Chondrocyte (in vitro differentiated cells): Measurements from ENCODE around the gene LEAP2. TPM values are rescaled to one million over a fixed set of nuclear protein-coding genes. Genes with fewer than 3 reads are reported as not detected.
A peak's percentile ranks its signal among the peaks of the same experiment; 100 is the strongest.

ENCODE experiments used
- DNase-seq: peaks from one replicate; pipeline ENCODE4 v3.0.0; 2021; ENCODE audit warnings: mixed read lengths, low spot score
- H3K27ac Mint-ChIP-seq: one replicate; pipeline ENCODE4 v1.8.0; 2021; ENCODE audit warnings: mild to moderate bottlenecking, moderate library complexity, mixed read lengths; ENCODE audit not compliant: unreplicated experiment
- H3K27me3 Mint-ChIP-seq: 2 replicates; pipeline ENCODE4 v1.8.0; 2021; ENCODE audit warnings: low read depth, mixed read lengths
- H3K36me3 Mint-ChIP-seq: 2 replicates; pipeline ENCODE4 v1.8.0; 2021; ENCODE audit warnings: low read depth, mixed read lengths
- H3K4me1 Mint-ChIP-seq: 2 replicates; pipeline ENCODE4 v1.8.0; 2021; ENCODE audit warnings: low read depth, mild to moderate bottlenecking, mixed read lengths
- H3K4me3 Mint-ChIP-seq: one replicate; pipeline ENCODE4 v1.8.0; 2021; ENCODE audit warnings: mild to moderate bottlenecking, moderate library complexity, mixed read lengths; ENCODE audit not compliant: unreplicated experiment
- H3K9me3 Mint-ChIP-seq: 2 replicates; pipeline ENCODE4 v1.8.0; 2021; ENCODE audit warnings: low read depth, mixed read lengths
- total RNA-seq: library from RNA; stranded (reverse); gene quantifications from 3 replicates; pipeline ENCODE4 v1.2.1, GENCODE V29; 2021
- TF ChIP-seq, protein P1 (sequence below): fragments of 200-600 bp; sonication (generic); IDR thresholded peaks from 2 replicates; pipeline ENCODE4 v1.5.0; 2021; ENCODE audit warnings: antibody characterized with exemption, mild to moderate bottlenecking, moderate library complexity

The LEAP2 gene
- total RNA-seq, 1 donor from 2014 or later: 0.35 TPM

DNA sequence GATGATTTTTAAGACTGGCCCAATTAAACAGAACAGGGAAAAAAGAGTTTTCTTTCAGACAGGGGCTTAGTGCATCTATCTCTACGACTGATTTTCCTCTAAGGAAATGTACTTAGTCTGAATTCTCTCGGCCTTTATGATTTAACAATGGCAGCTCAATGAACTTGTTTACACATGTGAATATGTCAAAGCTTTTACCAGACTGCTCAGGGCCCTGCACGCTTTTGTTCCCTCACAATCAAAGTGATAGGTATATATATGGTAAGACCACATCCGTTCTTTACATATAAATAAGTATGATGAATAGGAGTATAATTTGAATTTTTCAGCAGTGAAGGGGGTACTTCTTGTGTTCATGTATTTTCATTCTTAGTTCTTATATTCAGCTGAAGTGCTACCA lies 27.6 kb downstream of the LEAP2 start:
- H3K27ac Mint-ChIP-seq: no peak overlapping the region
- H3K27me3 Mint-ChIP-seq: no peaks in the 10 kb centered on the region
- no peak for DNase-seq
- H3K9me3 Mint-ChIP-seq: no peaks in the 10 kb centered on the region
- peaks cover 28% of the 10 kb centered on the region for H3K36me3 Mint-ChIP-seq
- peaks cover 3% of the 10 kb centered on the region for H3K4me1 Mint-ChIP-seq
- TF ChIP-seq, protein P1, sequence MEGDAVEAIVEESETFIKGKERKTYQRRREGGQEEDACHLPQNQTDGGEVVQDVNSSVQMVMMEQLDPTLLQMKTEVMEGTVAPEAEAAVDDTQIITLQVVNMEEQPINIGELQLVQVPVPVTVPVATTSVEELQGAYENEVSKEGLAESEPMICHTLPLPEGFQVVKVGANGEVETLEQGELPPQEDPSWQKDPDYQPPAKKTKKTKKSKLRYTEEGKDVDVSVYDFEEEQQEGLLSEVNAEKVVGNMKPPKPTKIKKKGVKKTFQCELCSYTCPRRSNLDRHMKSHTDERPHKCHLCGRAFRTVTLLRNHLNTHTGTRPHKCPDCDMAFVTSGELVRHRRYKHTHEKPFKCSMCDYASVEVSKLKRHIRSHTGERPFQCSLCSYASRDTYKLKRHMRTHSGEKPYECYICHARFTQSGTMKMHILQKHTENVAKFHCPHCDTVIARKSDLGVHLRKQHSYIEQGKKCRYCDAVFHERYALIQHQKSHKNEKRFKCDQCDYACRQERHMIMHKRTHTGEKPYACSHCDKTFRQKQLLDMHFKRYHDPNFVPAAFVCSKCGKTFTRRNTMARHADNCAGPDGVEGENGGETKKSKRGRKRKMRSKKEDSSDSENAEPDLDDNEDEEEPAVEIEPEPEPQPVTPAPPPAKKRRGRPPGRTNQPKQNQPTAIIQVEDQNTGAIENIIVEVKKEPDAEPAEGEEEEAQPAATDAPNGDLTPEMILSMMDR: no peak
- no peak overlapping the region for H3K4me3 Mint-ChIP-seq

DNA sequence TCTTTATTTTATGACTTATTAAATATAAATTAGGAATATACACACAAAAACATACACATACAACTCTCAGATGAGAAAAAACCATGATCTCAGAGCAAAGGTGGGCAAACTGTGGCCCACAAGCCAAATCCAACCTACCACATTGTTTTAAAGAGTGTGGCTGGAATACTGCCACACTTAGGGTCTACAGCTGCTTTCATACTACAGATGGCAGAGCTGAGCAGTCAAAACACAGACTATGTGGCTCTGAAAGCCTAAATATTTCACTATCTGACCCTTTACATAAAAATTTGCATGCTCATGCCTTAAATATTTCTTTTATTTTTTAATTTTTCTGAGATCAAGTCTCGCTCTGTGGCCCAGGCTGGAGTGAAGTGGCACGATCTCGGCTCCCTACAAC lies 28.3 kb downstream of the LEAP2 start:
- Mint-ChIP-seq H3K9me3 (no peaks in the 10 kb centered on the region), H3K4me3 (no peak overlapping the region), H3K27me3 (no peaks in the 10 kb centered on the region), H3K4me1 (no peaks in the 10 kb centered on the region), H3K27ac (no peak overlapping the region), H3K36me3 (peaks cover 21% of the 10 kb centered on the region)
- no peak for DNase-seq
- TF ChIP-seq, protein P1: peak; percentile 61

DNA sequence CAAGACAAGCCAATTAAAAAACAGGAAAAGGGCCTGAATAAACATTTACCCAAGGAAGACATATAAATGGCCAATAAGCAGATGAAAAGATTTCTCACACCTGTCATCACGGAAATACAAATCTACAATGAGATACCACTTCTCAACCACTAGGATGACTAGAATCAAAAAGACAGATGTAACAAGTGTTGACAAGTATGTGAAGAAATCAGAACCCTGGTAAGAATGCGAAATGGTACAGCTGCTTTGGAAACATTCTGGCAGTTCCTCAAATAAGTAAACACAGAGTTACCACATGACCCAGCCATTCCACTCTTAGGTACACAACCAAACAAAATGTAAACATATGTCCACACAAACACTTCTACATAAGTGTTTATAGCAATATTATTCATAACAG lies 32.5 kb downstream of the LEAP2 start:
- Mint-ChIP-seq H3K9me3 (no peaks in the 10 kb centered on the region), H3K4me1 (peaks cover 8% of the 10 kb centered on the region), H3K27ac (no peak overlapping the region), H3K4me3 (no peak overlapping the region), H3K36me3 (peaks cover 15% of the 10 kb centered on the region), H3K27me3 (no peaks in the 10 kb centered on the region)
- DNase-seq: no peak
- TF ChIP-seq, protein P1: peak; percentile 27

DNA sequence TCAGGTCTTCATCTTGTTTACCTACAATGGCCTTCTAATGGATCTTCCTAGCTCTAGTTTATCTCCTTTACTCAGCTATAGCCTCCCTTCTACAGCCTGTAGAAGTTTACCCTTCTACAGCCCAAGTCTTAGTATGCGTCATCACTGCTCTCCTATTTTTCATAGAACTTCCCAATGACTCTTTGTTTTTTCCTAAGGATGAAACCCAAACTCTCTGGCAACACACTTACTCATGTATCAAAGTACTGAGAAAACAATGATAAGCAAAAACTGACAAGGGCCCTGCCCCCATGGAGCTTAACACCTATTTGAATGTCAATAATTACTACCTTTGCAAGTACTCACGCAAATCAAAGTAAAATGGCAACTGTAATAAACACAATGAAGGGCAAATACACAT lies 33.7 kb downstream of the LEAP2 start:
- DNase-seq: no peak
- Mint-ChIP-seq H3K36me3 (peaks cover 20% of the 10 kb centered on the region), H3K9me3 (no peaks in the 10 kb centered on the region), H3K27me3 (no peaks in the 10 kb centered on the region), H3K27ac (no peak overlapping the region), H3K4me1 (peaks cover 11% of the 10 kb centered on the region), H3K4me3 (no peak overlapping the region)
- TF ChIP-seq, protein P1: no peak

DNA sequence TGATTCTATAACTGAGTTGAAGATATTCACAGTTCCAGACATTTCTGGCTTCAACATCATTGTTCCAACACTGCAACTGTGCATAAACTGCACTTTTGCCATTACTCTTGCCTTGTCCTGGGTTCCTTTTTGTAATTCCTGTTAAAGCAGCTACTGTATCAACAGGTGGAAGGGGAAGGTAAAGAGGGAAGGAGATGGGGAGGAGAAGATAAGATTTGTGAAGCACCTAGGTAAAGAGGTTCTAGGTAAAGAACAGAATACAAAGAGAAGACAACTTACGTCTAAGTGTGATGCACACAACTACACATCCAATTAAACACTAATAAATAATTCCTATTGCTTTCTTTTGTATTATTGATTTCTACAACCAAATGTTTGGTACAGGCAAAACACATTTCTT lies 36.2 kb downstream of the LEAP2 start:
- DNase-seq: no peak
- Mint-ChIP-seq H3K4me1 (peaks cover 14% of the 10 kb centered on the region), H3K4me3 (no peak overlapping the region), H3K27me3 (no peaks in the 10 kb centered on the region), H3K9me3 (no peaks in the 10 kb centered on the region), H3K27ac (no peak overlapping the region), H3K36me3 (peaks cover 20% of the 10 kb centered on the region)
- TF ChIP-seq, protein P1: no peak
